ENCODE results near the gene GHRL.

GRCh38 chr3:10259798-10260197 is 32.9 kb downstream of the GHRL start:
- TF ChIP-seq CTCF (IDR thresholded peaks at IDR 0.05) = no peak
- TF ChIP-seq REST (IDR thresholded peaks at IDR 0.05; ENCODE audit: insufficient read depth in 1 of 2, low read depth in 2 of 2, low read length in 1 of 2) = no peak
- TF ChIP-seq POLR2AphosphoS5 (IDR thresholded peaks at IDR 0.05; ENCODE audit: low read depth, low read length) = no peak
- TF ChIP-seq SIN3A (IDR thresholded peaks at IDR 0.05; ENCODE audit: borderline replicate concordance, insufficient read depth, low read depth, low read length) = no peak
- no peak for TF ChIP-seq TCF7L2 (IDR thresholded peaks at IDR 0.05; ENCODE audit: low read depth, low read length)

Measured in Panc1 (cell line).